Heart left ventricle (tissue), 13 donors: ENCODE measurements around the gene GALNT18.

Experiments used
- POLR2A ChIP-seq, 2 donors: fragments of 450-650 bp; IDR thresholded peaks; one replicate each; pipeline ENCODE4 v1.6.1; 2017; ENCODE audit warnings: antibody characterized with exemption in 2 of 2, mild to moderate bottlenecking in 2 of 2, moderate library complexity in 2 of 2
- TF ChIP-seq, protein P1 (sequence below), 12 donors: fragments of 200-600 bp; sonication (generic) in 4 of 12; IDR thresholded peaks; one replicate each; pipeline versions ENCODE4 v1.5.0 to v1.8.0; 2018 to 2022; ENCODE audit warnings: antibody characterized with exemption in 12 of 12, mild to moderate bottlenecking in 5 of 12
- donor health status: ischemic (EF 13 %, LVEDD 7.1; RV severe dilation, severe dysfunction).
- donor health status: DM: no; HTN: yes; CAD: no.
- donor health status: DM: no; HTN: no; CAD: no.
- donor health status: ischemic (EF 25% LVEDD 6.9; RV normal size, moderate dysfunction).
- donor health status: ischemic (EF 25% LVEDD 5.7; RV mildly dilated, moderate dysfunction).
- donor health status: ischemic (EF 35%, LVEDD 5.7; RV mildly dilated, moderate dysfunction).
- donor health status: nonischemic (EF 11% LVEDD 7.7; RV severe dilation, severe dysfunction).
- donor health status: DM: yes; HTN: yes; CAD: no.
- donor health status: PGD.
- donor health status: ischemic (EF 29% LVEDD 5.4; RV normal size, mild dysfunction).
- donor health status: nonischemic (EF 23%, LVEDD 6.1; RV moderate dilation, normal function).

DNA sequence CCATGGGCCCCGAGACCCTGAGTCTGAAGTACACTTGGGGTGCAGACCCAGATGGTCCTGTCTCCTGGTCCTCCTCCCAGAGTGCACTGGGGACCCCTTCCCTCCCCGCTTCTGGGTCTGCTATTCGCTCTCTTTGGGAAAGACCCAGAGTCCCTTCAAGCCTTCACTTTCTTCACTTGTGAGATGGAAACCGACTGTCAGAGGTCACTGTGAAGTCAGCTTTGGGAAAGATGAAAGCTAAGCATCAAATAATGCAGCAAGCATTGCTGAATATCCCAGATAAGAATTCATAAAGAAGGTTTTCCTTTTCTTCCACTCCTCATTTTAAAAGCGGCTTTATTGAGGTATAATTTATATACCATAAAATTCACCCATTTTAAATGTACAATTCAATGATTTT is 163.8 kb downstream of the GALNT18 start:
- TF ChIP-seq, protein P1, sequence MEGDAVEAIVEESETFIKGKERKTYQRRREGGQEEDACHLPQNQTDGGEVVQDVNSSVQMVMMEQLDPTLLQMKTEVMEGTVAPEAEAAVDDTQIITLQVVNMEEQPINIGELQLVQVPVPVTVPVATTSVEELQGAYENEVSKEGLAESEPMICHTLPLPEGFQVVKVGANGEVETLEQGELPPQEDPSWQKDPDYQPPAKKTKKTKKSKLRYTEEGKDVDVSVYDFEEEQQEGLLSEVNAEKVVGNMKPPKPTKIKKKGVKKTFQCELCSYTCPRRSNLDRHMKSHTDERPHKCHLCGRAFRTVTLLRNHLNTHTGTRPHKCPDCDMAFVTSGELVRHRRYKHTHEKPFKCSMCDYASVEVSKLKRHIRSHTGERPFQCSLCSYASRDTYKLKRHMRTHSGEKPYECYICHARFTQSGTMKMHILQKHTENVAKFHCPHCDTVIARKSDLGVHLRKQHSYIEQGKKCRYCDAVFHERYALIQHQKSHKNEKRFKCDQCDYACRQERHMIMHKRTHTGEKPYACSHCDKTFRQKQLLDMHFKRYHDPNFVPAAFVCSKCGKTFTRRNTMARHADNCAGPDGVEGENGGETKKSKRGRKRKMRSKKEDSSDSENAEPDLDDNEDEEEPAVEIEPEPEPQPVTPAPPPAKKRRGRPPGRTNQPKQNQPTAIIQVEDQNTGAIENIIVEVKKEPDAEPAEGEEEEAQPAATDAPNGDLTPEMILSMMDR (IDR thresholded peaks at IDR 0.05) = no peak
- no peak for TF ChIP-seq POLR2A (IDR thresholded peaks at IDR 0.05)
